DMS53 (cell line): ENCODE measurements around the gene CHST9.

Experiments
- DNase-seq: peaks from one replicate; lab custom pipeline; 2025; lab: John Stamatoyannopoulos, UW

Gene CHST9

DNA sequence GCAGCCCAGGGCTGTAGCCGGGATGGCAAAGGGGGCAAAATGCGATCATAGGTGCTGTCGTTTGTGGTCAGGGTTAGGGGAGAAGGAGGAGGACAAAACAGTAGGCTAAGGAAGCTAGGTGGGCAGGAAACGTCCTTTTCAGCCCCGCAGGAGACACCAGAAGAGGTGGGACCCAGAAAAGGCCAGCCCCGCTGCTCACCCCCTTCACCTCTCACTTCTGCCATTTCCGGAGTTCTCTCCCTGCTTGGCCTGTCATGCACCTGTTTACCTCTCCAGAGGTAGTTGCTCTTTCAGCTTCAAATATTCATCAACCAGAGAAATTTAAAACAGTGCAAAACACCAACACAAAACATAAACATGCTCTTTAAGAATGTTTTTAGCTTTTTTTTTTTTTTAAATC is 320.4 kb downstream of the CHST9 start:
- peak; percentile 52 for DNase-seq

DNA sequence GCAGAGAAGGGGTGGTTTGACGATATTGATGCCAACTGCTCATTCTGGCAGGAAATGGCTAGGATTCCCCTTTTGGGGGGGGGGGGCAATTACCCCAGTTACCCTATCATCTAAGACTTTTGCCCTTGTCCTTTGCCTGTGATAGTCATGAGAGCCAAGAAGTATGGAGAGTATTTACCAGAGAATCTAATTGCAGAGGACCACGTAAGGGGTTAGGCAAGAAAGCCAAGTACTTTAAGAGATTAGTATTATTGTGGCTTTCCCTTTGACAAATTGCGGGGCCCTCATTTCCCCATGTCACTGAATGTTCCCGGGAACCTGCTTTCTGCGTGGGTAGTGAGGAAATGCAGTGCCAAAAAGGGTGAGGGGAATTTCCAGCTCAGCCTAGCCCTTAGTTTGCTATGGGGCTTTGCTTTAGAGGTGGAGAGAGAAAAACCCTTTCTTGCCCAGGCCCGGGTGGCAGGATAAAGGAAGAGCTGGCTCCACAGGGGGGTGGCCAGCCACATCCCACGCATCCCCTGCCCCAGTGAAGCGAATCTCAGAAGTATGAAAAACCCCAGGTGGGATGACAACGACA is 321.1 kb downstream of the CHST9 start:
- peak; percentile 23 for DNase-seq

DNA sequence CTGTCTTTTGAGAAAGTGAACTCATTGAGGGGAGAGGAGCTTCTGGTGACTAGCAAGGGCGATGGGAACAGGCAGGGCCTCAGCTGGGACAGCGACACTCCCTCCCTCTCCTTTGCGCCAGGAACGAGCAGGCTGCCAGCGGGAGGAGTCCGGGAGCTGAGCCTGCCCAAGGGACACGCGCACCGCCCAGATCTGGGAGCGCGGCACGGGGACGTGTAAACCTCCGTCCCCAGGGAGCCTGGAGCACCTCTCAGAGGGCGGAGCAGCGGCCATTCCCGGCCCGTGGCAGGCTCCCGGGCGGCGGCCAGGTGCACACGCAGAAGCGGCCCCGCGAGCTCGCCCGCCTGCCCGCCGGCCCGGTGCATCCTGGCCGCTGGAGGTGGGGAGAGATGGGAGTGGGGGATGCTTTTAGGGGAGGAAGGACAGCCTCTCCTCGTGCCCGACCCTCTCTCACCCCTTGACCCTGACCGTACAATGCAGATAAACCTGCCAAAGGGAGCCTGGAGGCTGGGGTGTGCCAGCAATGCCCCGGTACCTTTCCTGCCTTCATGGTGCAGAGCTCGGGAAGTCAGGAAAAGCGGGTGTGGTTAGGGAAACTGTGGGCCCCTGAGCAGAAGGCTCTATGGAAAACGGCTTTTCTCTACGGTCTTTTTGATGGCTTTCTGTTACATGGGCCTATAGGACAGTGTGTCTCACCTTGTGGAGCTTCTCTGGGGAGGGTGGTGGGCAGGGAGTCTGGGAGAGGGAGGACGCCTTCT is 321.8 kb downstream of the CHST9 start:
- peak; percentile 90 for DNase-seq

DNA sequence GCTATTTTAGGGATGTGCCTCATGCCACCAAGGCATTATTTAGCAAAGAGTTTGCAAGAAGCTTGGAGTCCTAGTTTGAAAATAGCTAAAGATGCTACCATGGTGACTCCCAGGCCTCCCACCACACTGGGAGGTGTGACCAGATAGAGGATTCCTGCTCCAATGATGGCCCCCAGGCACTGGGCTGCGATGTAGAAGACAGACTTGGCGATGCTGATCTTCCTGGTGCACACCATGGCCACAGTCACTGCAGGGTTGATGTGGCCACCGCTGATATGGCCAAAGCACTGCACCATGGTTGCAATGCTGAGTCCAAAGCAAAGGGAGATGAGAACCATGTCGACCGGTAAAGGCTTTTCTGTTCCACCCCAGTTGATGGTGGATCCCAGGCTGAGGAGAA is 323.0 kb downstream of the CHST9 start:
- DNase-seq: no peak
